Bronchial epithelial cell (primary cell): ENCODE data around the gene MYOF. TPM values are rescaled to one million over a fixed set of nuclear protein-coding genes. Genes with fewer than 3 reads are reported as not detected.
"Not testable (repeated sequence)": the region's sequence is repeated elsewhere in the genome, so short reads cannot be mapped to it uniquely, and the experiment has no call there.

Source experiments
- DNase-seq: peaks from one replicate; pipeline ENCODE4 v3.0.0-alpha.2; 2010; ENCODE audit warnings: low read depth
- FAIRE-seq: peaks from 2 replicates; lab custom pipeline; 2011; peaks lifted over from hg19 to GRCh38; lab: Jason Lieb, UNC
- H3K27me3 ChIP-seq: 2 replicates; pipeline ENCODE4 v1.5.1; 2011; ENCODE audit warnings: low read length; ENCODE audit not compliant: control insufficient read depth, insufficient read depth
- H3K36me3 ChIP-seq: 2 replicates; pipeline ENCODE4 v1.5.1; 2011; ENCODE audit warnings: low read length; ENCODE audit not compliant: control insufficient read depth, insufficient read depth
- H3K4me3 ChIP-seq: 2 replicates; pipeline ENCODE4 v1.5.1; 2011; ENCODE audit warnings: mild to moderate bottlenecking, low read depth, low read length, control low read depth
- total RNA-seq: library from RNA; depleted of rRNA; stranded (reverse); fragments of >200 nt; gene quantifications from 2 replicates; pipeline ENCODE4 v1.2.1, GENCODE V29; 2014
- TF ChIP-seq, protein P1 (sequence below): IDR thresholded peaks from 2 replicates; pipeline ENCODE4 v1.5.1; 2011; ENCODE audit warnings: mild to moderate bottlenecking, moderate library complexity, low read length, control low read depth, inconsistent platforms; ENCODE audit not compliant: insufficient read depth, severe bottlenecking

Gene MYOF
- total RNA-seq, 1 donor from 2014 or later = 133 TPM

DNA sequence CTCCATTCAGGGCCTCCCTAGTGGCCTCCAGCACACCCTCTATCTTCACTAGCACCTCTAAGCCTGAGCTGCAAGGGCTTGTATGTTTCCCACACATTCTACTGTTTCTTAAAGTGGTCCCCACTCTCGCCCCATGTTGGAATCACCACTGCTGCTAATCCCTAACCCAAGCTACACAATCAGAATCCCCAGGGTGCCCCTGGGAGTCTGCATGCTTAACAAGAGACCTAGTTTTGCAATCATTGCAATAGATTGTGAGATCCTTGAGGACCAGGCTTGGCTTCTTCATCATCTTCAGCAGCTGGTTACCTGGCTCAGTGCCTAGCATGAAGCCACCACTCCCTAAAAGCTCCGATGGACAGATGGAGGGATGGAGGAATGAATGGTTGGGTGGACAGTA, 113.9 kb downstream of the MYOF start:
- DNase-seq = no peak
- Histone ChIP-seq H3K36me3 (peaks cover 32% of the 10 kb centered on the region), H3K4me3 (no peak overlapping the region), H3K27me3 (no peaks in the 10 kb centered on the region)
- peak; percentile 60 for FAIRE-seq
- TF ChIP-seq, protein P1, sequence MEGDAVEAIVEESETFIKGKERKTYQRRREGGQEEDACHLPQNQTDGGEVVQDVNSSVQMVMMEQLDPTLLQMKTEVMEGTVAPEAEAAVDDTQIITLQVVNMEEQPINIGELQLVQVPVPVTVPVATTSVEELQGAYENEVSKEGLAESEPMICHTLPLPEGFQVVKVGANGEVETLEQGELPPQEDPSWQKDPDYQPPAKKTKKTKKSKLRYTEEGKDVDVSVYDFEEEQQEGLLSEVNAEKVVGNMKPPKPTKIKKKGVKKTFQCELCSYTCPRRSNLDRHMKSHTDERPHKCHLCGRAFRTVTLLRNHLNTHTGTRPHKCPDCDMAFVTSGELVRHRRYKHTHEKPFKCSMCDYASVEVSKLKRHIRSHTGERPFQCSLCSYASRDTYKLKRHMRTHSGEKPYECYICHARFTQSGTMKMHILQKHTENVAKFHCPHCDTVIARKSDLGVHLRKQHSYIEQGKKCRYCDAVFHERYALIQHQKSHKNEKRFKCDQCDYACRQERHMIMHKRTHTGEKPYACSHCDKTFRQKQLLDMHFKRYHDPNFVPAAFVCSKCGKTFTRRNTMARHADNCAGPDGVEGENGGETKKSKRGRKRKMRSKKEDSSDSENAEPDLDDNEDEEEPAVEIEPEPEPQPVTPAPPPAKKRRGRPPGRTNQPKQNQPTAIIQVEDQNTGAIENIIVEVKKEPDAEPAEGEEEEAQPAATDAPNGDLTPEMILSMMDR = no peak

DNA sequence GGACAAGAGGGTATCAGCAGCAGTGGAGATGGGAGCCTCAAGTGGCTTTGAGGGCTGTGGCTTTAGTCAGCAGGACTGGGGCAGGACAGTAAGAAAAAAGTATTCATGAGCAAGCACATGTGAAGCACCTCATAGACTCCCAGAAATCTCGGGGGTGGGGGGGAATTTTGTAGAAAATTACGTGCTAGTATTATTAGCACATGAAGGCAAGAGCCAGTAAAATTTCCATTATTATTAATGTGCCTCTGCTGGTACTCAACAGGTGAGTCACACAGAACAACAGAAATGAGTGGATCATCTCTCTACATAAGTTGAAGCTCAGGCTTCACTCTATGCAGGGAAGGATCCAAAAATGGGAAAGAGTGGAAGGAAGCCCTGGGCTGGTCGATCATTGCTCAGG, 114.5 kb downstream of the MYOF start:
- no peak for DNase-seq
- Histone ChIP-seq H3K36me3 (peaks cover 26% of the 10 kb centered on the region), H3K27me3 (no peaks in the 10 kb centered on the region), H3K4me3 (no peak overlapping the region)
- TF ChIP-seq, protein P1 = no peak
- FAIRE-seq = no peak

DNA sequence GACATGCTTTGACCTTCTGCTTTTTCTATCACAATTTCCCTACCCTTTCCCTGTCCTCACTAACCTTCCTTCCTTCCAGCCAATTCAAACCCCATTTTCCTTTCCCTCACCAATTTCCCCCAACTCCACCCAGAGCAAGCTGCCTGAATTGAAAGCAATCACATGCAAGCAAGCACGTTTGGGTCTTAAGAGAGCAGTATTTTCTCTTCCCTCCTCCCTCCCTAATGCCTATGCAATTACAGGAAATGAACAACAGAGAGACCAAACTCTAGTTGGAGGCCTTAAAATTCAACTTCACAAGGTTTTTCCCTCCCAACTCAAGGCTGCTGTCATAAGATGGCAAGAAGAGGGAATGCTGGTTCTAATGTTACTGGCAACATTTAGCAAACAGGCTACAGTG, 117.2 kb downstream of the MYOF start:
- DNase-seq (no peak), FAIRE-seq (no peak)
- Histone ChIP-seq H3K4me3 (no peak overlapping the region), H3K36me3 (peaks cover 32% of the 10 kb centered on the region), H3K27me3 (no peaks in the 10 kb centered on the region)
- TF ChIP-seq, protein P1 = no peak

DNA sequence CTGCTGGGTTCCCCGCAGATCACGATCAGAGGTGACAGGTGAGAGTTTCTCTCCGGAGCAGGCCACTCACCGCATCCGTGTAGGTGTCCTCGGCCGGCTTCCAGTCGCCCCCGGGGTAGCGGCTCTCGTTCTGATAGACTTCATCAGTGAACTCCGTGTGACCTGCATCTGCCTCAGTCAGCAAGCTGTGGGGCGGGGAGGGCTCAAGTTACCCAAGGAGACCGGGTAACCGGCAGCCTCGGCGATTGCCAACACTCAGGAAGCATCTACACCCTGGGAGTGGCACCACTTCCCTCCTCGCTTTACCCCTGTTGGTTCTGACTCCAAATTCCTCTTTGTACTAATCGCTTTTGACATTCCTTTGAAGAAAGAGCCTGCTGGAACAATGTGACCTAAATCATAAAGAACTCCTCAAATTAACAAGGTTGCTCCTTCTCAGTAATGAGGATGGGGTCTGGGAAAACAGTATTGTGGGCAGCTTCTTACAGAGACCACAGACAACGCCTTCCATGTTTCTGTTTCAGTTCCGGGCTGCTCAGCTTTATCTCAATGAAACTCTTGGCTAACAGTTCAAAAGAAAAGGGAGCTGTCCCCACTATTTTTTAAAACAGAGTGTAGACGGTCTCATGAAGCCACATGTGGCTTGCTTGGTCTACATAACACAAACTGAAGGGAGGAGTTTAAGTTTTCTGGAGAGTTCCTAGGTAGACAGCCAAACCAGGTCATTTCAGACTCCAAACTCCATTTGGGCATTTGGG, 118.1 kb downstream of the MYOF start:
- Histone ChIP-seq H3K27me3 (no peaks in the 10 kb centered on the region), H3K36me3 (peaks cover 36% of the 10 kb centered on the region), H3K4me3 (no peak overlapping the region)
- FAIRE-seq = no peak
- peak; percentile 71 for DNase-seq
- TF ChIP-seq, protein P1 = no peak

DNA sequence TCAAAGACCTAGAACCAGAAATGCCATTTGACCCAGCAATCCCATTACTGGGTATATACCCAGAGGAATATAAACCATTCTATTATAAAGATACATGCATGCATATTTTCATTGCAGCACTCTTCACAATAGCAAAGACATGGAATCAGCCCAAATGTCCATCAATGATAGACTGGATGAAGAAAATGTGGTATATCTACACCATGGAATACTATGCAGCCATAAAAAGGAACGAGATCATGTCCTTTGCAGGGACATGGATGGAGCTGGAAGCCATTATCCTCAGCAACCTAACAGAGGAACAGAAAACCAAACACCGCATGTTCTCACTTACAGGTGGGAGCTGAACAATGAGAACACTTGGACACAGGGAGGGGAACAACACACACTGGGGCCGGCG, 123.7 kb downstream of the MYOF start:
- not testable (repeated sequence) for H3K27me3 ChIP-seq, H3K4me3 ChIP-seq, DNase-seq, FAIRE-seq
- peaks cover 33% of the 10 kb centered on the region for H3K36me3 ChIP-seq

DNA sequence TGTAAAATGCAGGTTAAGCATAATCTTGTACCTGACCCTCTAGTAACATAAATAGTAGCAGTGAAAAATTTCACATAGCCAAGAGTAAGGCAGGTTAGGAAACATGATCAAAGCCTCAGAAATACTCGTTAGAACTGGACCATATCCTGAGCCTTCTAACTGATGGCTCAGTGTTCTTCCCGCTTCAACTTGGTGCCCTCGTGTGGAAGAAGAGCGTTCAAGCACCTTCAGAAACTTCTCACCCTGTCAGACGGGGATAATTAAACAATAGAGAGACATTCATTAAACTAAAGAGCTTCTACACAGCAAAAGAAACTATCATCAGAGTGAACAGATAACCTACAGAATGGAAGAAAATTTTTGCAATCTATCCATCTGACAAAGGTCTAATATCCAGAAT, 124.5 kb downstream of the MYOF start:
- no peak overlapping the region for H3K4me3 ChIP-seq
- H3K36me3 ChIP-seq = peaks cover 35% of the 10 kb centered on the region
- FAIRE-seq = peak; percentile 36
- TF ChIP-seq, protein P1 = peak; percentile 46
- no peak for DNase-seq
- no peaks in the 10 kb centered on the region for H3K27me3 ChIP-seq
